Neural cell (in vitro differentiated cells): Measurements from ENCODE around the gene CASP10. TPM values are rescaled to one million over a fixed set of nuclear protein-coding genes. Genes with fewer than 3 reads are reported as not detected.

Source experiments
- H2AFZ ChIP-seq: fragments of 200-600, 300-800 bp; sonication (generic), shearing (Covaris generic); 2 replicates; pipeline ENCODE4 v1.6.0; 2014; ENCODE audit warnings: low read depth, mild to moderate bottlenecking, antibody characterized with exemption, low read length, moderate library complexity
- H3F3A ChIP-seq: fragments of 200-600 bp; shearing (Covaris generic); 2 replicates; pipeline ENCODE4 v1.6.1; 2016; ENCODE audit warnings: mild to moderate bottlenecking, moderate library complexity, mixed read lengths, antibody characterized with exemption, low read length; ENCODE audit not compliant: insufficient read depth, poor library complexity, severe bottlenecking
- H3K27ac ChIP-seq: fragments of 200-600, 300-800 bp; sonication (generic), shearing (Covaris generic); 2 replicates; pipeline ENCODE4 v1.5.1; 2014; ENCODE audit warnings: mild to moderate bottlenecking, low read length, moderate library complexity
- H3K27me3 ChIP-seq: fragments of 300-800, 200-600 bp; sonication (generic), shearing (Covaris generic); 2 replicates; pipeline ENCODE4 v1.6.0; 2014; ENCODE audit warnings: mild to moderate bottlenecking, low read depth, low read length, moderate library complexity; ENCODE audit not compliant: insufficient read depth
- H3K36me3 ChIP-seq: fragments of 300-800, 200-600 bp; sonication (generic), shearing (Covaris generic); 2 replicates; pipeline ENCODE4 v1.5.1; 2014; ENCODE audit warnings: mild to moderate bottlenecking, antibody characterized with exemption, low read length, moderate library complexity; ENCODE audit not compliant: insufficient read depth
- H3K4me2 ChIP-seq: fragments of 300-800, 200-600 bp; sonication (generic), shearing (Covaris generic); 2 replicates; pipeline ENCODE4 v1.6.0; 2014; ENCODE audit warnings: mild to moderate bottlenecking, low read length
- H3K4me3 ChIP-seq: fragments of 300-800, 200-600 bp; sonication (generic), shearing (Covaris generic); 2 replicates; pipeline ENCODE4 v1.5.1; 2014; ENCODE audit warnings: mild to moderate bottlenecking, low read length, moderate library complexity
- H3K79me2 ChIP-seq: fragments of 200-600 bp; shearing (Covaris generic); replicated peaks from 2 replicates; pipeline ENCODE4 v1.6.0; 2014; ENCODE audit warnings: mild to moderate bottlenecking, low read length, moderate library complexity; ENCODE audit not compliant: insufficient read depth
- H3K9ac ChIP-seq: fragments of 300-800, 200-600 bp; sonication (generic), shearing (Covaris generic); 2 replicates; pipeline ENCODE4 v1.6.1; 2016; ENCODE audit warnings: mild to moderate bottlenecking, low read length, mixed read lengths
- H3K9me2 ChIP-seq: fragments of 200-600 bp; shearing (Covaris generic); 2 replicates; pipeline ENCODE4 v1.6.1; 2016; ENCODE audit warnings: mild to moderate bottlenecking, low read length, mixed read lengths; ENCODE audit not compliant: insufficient read depth
- H3K9me3 ChIP-seq: fragments of 200-600, 300-800 bp; sonication (generic), shearing (Covaris generic); 2 replicates; pipeline ENCODE4 v1.6.1; 2016; ENCODE audit warnings: mild to moderate bottlenecking, mixed run types, low read length, moderate library complexity, mixed read lengths
- H4K20me1 ChIP-seq: fragments of 200-600 bp; shearing (Covaris generic); 2 replicates; pipeline ENCODE4 v1.6.1; 2016; ENCODE audit warnings: mild to moderate bottlenecking, mixed run types; ENCODE audit not compliant: insufficient read depth
- EP300 ChIP-seq: fragments of 450-650 bp; conservative IDR thresholded peaks from 2 replicates; pipeline ENCODE4 v1.6.1; 2014; ENCODE audit warnings: antibody characterized with exemption, mild to moderate bottlenecking, moderate library complexity; ENCODE audit not compliant: poor library complexity, severe bottlenecking
- EZH2 ChIP-seq: fragments of 200-600, 300-800 bp; shearing (Covaris generic), sonication (generic); IDR thresholded peaks from 2 replicates; pipeline ENCODE4 v1.6.1; 2014; ENCODE audit warnings: antibody characterized with exemption, low read length, borderline replicate concordance, mild to moderate bottlenecking; ENCODE audit not compliant: insufficient read depth, poor library complexity, severe bottlenecking
- MXI1 ChIP-seq: fragments of 450-650 bp; conservative IDR thresholded peaks from 2 replicates; pipeline ENCODE4 v1.6.1; 2014; ENCODE audit warnings: antibody characterized with exemption, mild to moderate bottlenecking; ENCODE audit not compliant: poor library complexity, severe bottlenecking
- POLR2AphosphoS5 ChIP-seq: IDR thresholded peaks from 2 replicates; pipeline ENCODE4 v1.6.1; 2012
- RAD21 ChIP-seq: fragments of 450-650 bp; conservative IDR thresholded peaks from 2 replicates; pipeline ENCODE4 v1.6.1; 2014; ENCODE audit warnings: antibody characterized with exemption, mild to moderate bottlenecking, moderate library complexity
- SMC3 ChIP-seq: fragments of 450-650 bp; conservative IDR thresholded peaks from 2 replicates; pipeline ENCODE4 v1.6.1; 2014; ENCODE audit warnings: antibody characterized with exemption, mild to moderate bottlenecking, moderate library complexity; ENCODE audit not compliant: poor library complexity
- TAF1 ChIP-seq: IDR thresholded peaks from 2 replicates; pipeline ENCODE4 v1.6.1; 2012; ENCODE audit warnings: low read depth
- polyA plus RNA-seq: library from polyadenylated mRNA; depleted of rRNA; stranded (reverse); fragments of >200 nt; gene quantifications from 2 replicates; pipeline ENCODE4 v1.2.3, GENCODE V29; 2014
- TF ChIP-seq, protein P1 (sequence below): fragments of 450-650 bp; IDR thresholded peaks from 2 replicates; pipeline ENCODE4 v1.5.1; 2014; ENCODE audit warnings: antibody characterized with exemption, mild to moderate bottlenecking, moderate library complexity; ENCODE audit not compliant: poor library complexity, severe bottlenecking
- TF ChIP-seq, protein P2 (sequence below): IDR thresholded peaks from 2 replicates; pipeline ENCODE4 v1.6.1; 2012; ENCODE audit warnings: borderline replicate concordance

Gene CASP10
- polyA plus RNA-seq, 1 donor from 2014 or later: not detected

DNA sequence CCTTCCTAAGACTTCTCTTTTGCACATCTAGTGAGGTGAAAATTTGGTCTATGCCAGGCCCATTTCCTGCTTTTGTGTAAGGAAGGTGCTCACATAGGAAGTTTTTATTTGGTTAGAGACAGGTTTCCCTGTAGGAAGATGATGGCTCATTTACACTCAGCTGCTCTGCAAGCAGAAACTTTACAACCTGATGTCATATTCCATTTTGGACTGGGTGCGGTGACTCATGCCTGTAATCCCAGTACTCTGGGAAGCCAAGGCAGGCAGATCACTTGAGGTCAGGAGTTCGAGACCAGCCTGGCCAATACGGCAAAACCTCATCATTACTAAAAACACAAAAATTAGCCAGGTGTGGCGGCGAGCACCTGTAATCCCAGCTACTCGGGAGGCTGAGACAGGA is 35.8 kb downstream of the CASP10 start:
- Histone ChIP-seq H3F3A (no peaks in the 10 kb centered on the region), H3K9me2 (no peaks in the 10 kb centered on the region), H4K20me1 (no peaks in the 10 kb centered on the region), H3K9ac (no peak overlapping the region), H2AFZ (no peak overlapping the region), H3K4me2 (no peak overlapping the region), H3K27me3 (no peaks in the 10 kb centered on the region), H3K36me3 (no peaks in the 10 kb centered on the region), H3K79me2 (no peaks in the 10 kb centered on the region), H3K9me3 (no peaks in the 10 kb centered on the region), H3K4me3 (no peak overlapping the region), H3K27ac (no peak overlapping the region)
- TF ChIP-seq RAD21: no peak
- TF ChIP-seq, protein P1, sequence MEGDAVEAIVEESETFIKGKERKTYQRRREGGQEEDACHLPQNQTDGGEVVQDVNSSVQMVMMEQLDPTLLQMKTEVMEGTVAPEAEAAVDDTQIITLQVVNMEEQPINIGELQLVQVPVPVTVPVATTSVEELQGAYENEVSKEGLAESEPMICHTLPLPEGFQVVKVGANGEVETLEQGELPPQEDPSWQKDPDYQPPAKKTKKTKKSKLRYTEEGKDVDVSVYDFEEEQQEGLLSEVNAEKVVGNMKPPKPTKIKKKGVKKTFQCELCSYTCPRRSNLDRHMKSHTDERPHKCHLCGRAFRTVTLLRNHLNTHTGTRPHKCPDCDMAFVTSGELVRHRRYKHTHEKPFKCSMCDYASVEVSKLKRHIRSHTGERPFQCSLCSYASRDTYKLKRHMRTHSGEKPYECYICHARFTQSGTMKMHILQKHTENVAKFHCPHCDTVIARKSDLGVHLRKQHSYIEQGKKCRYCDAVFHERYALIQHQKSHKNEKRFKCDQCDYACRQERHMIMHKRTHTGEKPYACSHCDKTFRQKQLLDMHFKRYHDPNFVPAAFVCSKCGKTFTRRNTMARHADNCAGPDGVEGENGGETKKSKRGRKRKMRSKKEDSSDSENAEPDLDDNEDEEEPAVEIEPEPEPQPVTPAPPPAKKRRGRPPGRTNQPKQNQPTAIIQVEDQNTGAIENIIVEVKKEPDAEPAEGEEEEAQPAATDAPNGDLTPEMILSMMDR: no peak

DNA sequence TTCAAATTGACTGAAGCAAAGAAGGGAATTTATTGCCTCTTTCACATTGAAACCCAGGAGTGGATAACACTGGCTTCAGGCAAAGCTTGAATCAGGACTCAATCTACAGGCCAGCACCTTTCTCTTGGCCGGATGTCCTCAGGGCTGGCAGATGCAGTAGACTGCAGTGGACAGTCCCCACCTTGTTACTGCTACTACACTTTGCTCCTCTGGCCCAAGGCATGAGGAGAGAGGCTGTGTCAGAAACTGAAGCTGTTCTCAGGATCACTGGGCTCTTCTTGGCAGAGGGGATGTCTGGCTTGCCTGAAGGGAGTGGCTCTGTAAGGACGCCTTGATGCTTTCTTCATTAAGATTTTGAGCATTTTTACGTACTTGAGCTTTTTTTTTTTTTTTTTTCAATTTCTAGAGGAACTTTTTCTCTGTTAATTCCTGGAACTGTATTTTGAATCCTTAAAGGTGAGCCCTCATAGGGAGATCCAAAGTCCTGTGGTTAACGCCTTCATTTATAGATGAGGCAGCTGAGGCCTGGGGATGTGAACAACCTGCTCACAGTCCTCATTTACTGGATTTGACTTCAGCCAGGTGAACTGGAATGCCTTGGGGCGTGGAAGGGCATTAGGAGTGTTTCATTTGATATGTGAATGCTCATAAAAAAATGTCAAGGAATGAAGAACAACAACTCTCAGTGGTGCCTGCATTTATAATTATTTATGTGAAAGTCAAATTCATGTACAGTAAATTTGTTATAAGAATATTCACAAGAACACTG is 36.6 kb downstream of the CASP10 start:
- Histone ChIP-seq H3K4me2 (no peak overlapping the region), H3K27ac (no peak overlapping the region)

GRCh38 chr2:201220102-201220570 is 37.2 kb downstream of the CASP10 start:
- no peak overlapping the region for H3K4me2 ChIP-seq
- H3K27ac ChIP-seq: no peak overlapping the region
- H3K4me3 ChIP-seq: no peak overlapping the region
- H4K20me1 ChIP-seq: no peaks in the 10 kb centered on the region
- H3K9ac ChIP-seq: no peak overlapping the region
- no peaks in the 10 kb centered on the region for H3F3A ChIP-seq
- no peaks in the 10 kb centered on the region for H3K79me2 ChIP-seq
- H3K27me3 ChIP-seq: no peaks in the 10 kb centered on the region
- H3K9me3 ChIP-seq: no peaks in the 10 kb centered on the region
- H3K9me2 ChIP-seq: no peaks in the 10 kb centered on the region
- H3K36me3 ChIP-seq: no peaks in the 10 kb centered on the region
- no peak overlapping the region for H2AFZ ChIP-seq
- TF ChIP-seq RAD21 (no peak), SMC3 (no peak), EZH2 (no peak), MXI1 (no peak), TAF1 (no peak), POLR2AphosphoS5 (no peak), EP300 (no peak)
- TF ChIP-seq, protein P2, sequence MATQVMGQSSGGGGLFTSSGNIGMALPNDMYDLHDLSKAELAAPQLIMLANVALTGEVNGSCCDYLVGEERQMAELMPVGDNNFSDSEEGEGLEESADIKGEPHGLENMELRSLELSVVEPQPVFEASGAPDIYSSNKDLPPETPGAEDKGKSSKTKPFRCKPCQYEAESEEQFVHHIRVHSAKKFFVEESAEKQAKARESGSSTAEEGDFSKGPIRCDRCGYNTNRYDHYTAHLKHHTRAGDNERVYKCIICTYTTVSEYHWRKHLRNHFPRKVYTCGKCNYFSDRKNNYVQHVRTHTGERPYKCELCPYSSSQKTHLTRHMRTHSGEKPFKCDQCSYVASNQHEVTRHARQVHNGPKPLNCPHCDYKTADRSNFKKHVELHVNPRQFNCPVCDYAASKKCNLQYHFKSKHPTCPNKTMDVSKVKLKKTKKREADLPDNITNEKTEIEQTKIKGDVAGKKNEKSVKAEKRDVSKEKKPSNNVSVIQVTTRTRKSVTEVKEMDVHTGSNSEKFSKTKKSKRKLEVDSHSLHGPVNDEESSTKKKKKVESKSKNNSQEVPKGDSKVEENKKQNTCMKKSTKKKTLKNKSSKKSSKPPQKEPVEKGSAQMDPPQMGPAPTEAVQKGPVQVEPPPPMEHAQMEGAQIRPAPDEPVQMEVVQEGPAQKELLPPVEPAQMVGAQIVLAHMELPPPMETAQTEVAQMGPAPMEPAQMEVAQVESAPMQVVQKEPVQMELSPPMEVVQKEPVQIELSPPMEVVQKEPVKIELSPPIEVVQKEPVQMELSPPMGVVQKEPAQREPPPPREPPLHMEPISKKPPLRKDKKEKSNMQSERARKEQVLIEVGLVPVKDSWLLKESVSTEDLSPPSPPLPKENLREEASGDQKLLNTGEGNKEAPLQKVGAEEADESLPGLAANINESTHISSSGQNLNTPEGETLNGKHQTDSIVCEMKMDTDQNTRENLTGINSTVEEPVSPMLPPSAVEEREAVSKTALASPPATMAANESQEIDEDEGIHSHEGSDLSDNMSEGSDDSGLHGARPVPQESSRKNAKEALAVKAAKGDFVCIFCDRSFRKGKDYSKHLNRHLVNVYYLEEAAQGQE: no peak

More for the DNA sequence above, 36.6 kb downstream of the CASP10 start:
- no peak overlapping the region for H3K4me3 ChIP-seq
- no peaks in the 10 kb centered on the region for H3F3A ChIP-seq
- H4K20me1 ChIP-seq: no peaks in the 10 kb centered on the region
- no peak overlapping the region for H2AFZ ChIP-seq
- no peaks in the 10 kb centered on the region for H3K9me2 ChIP-seq
- TF ChIP-seq EP300 (no peak), EZH2 (no peak), SMC3 (no peak), MXI1 (no peak)
- TF ChIP-seq, protein P2: no peak
- no peak overlapping the region for H3K9ac ChIP-seq
- no peaks in the 10 kb centered on the region for H3K27me3 ChIP-seq
- no peaks in the 10 kb centered on the region for H3K36me3 ChIP-seq
- no peaks in the 10 kb centered on the region for H3K79me2 ChIP-seq
- no peaks in the 10 kb centered on the region for H3K9me3 ChIP-seq
